H9 (cell line): ENCODE measurements around the gene INTS3. TPM values are rescaled to one million over a fixed set of nuclear protein-coding genes. Genes with fewer than 3 reads are reported as not detected.

Experiments used
- DNase-seq: peaks from one replicate; pipeline ENCODE4 v3.0.0-alpha.2; 2017
- H2AFZ ChIP-seq: one replicate; pipeline ENCODE4 v1.6.1; 2013; ENCODE audit warnings: mild to moderate bottlenecking, low read length, control low read depth, moderate library complexity
- H2AK5ac ChIP-seq: 2 replicates; pipeline ENCODE4 v1.6.1; 2013; ENCODE audit warnings: low read length, control low read depth, mixed read lengths; ENCODE audit not compliant: insufficient read length
- H2BK120ac ChIP-seq: one replicate; pipeline ENCODE4 v1.6.1; 2013; ENCODE audit warnings: low read depth, mild to moderate bottlenecking, low read length, control low read depth, inconsistent platforms; ENCODE audit not compliant: poor library complexity, severe bottlenecking
- H2BK12ac ChIP-seq: 2 replicates; pipeline ENCODE4 v1.6.1; 2013; ENCODE audit warnings: low read length, control low read depth, mixed read lengths, low read depth; ENCODE audit not compliant: insufficient read length
- H2BK15ac ChIP-seq: 2 replicates; pipeline ENCODE4 v1.6.1; 2013; ENCODE audit warnings: low read depth, low read length, control low read depth
- H2BK20ac ChIP-seq: one replicate; pipeline ENCODE4 v1.6.1; 2013; ENCODE audit warnings: low read depth, mild to moderate bottlenecking, low read length, control low read depth, inconsistent platforms; ENCODE audit not compliant: poor library complexity, severe bottlenecking
- H2BK5ac ChIP-seq: 2 replicates; pipeline ENCODE4 v1.6.1; 2013; ENCODE audit warnings: low read length, control low read depth, mixed read lengths; ENCODE audit not compliant: insufficient read length
- H3K14ac ChIP-seq: 2 replicates; pipeline ENCODE4 v1.6.1; 2013; ENCODE audit warnings: low read length, control low read depth; ENCODE audit not compliant: insufficient read depth
- H3K18ac ChIP-seq: 2 replicates; pipeline ENCODE4 v1.6.1; 2013; ENCODE audit warnings: low read depth, mild to moderate bottlenecking, mixed read lengths, low read length, control low read depth; ENCODE audit not compliant: insufficient read length
- H3K23ac ChIP-seq: 2 replicates; pipeline ENCODE4 v1.6.1; 2013; ENCODE audit warnings: low read length, control low read depth, mixed read lengths, low read depth; ENCODE audit not compliant: insufficient read length
- H3K23me2 ChIP-seq: 2 replicates; pipeline ENCODE4 v1.6.1; 2013; ENCODE audit warnings: low read depth, mild to moderate bottlenecking, mixed read lengths, low read length, control low read depth; ENCODE audit not compliant: insufficient read length, poor library complexity, severe bottlenecking
- H3K27ac ChIP-seq: 2 replicates; pipeline ENCODE4 v1.5.1; 2013; ENCODE audit warnings: low read length, control low read depth, mixed read lengths, low read depth; ENCODE audit not compliant: insufficient read length
- H3K27me3 ChIP-seq: 2 replicates; pipeline ENCODE4 v1.6.1; 2013; ENCODE audit warnings: low read length, control low read depth, inconsistent platforms; ENCODE audit not compliant: insufficient read depth
- H3K4ac ChIP-seq: 2 replicates; pipeline ENCODE4 v1.6.1; 2013; ENCODE audit warnings: low read depth, mild to moderate bottlenecking, control low read depth, inconsistent platforms, low read length, moderate library complexity
- H3K4me1 ChIP-seq: 2 replicates; pipeline ENCODE4 v1.6.1; 2013; ENCODE audit warnings: low read length, control low read depth, inconsistent platforms; ENCODE audit not compliant: insufficient read depth
- H3K4me2 ChIP-seq: 2 replicates; pipeline ENCODE4 v1.6.1; 2013; ENCODE audit warnings: low read length, control low read depth, mixed read lengths; ENCODE audit not compliant: insufficient read length, insufficient read depth
- H3K56ac ChIP-seq: 2 replicates; pipeline ENCODE4 v1.6.1; 2013; ENCODE audit warnings: low read depth, mild to moderate bottlenecking, mixed read lengths, low read length, control low read depth; ENCODE audit not compliant: insufficient read length
- H3K79me1 ChIP-seq: 2 replicates; pipeline ENCODE4 v1.6.1; 2013; ENCODE audit warnings: low read depth, mild to moderate bottlenecking, moderate library complexity, low read length, control low read depth, inconsistent platforms; ENCODE audit not compliant: insufficient read depth, poor library complexity, severe bottlenecking
- H3K79me2 ChIP-seq: 2 replicates; pipeline ENCODE4 v1.6.1; 2013; ENCODE audit warnings: low read length, control low read depth, inconsistent platforms; ENCODE audit not compliant: insufficient read depth
- H3K9ac ChIP-seq: 2 replicates; pipeline ENCODE4 v1.6.1; 2013; ENCODE audit warnings: low read length, control low read depth, mixed read lengths; ENCODE audit not compliant: insufficient read length; ENCODE audit errors: extremely low read depth
- H3K9me3 ChIP-seq: one replicate; pipeline ENCODE4 v1.6.1; 2013; ENCODE audit warnings: low read depth, low read length, inconsistent platforms; ENCODE audit not compliant: control insufficient read depth
- H3T11ph ChIP-seq: one replicate; pipeline ENCODE4 v1.6.1; 2013; ENCODE audit warnings: mild to moderate bottlenecking, low read length, control low read depth, inconsistent platforms
- H4K20me1 ChIP-seq: one replicate; pipeline ENCODE4 v1.6.1; 2013; ENCODE audit not compliant: control insufficient read depth, insufficient read length, insufficient read depth
- H4K5ac ChIP-seq: 2 replicates; pipeline ENCODE4 v1.6.1; 2013; ENCODE audit warnings: low read depth, mild to moderate bottlenecking, mixed read lengths, low read length, control low read depth; ENCODE audit not compliant: insufficient read length
- H4K8ac ChIP-seq: replicated peaks from 2 replicates; pipeline ENCODE4 v1.6.1; 2013; ENCODE audit warnings: low read length, control low read depth, mixed read lengths, low read depth; ENCODE audit not compliant: insufficient read length
- H4K91ac ChIP-seq: 2 replicates; pipeline ENCODE4 v1.6.1; 2013; ENCODE audit warnings: low read depth, mild to moderate bottlenecking, moderate library complexity, mixed read lengths, low read length, control low read depth; ENCODE audit not compliant: insufficient read length
- H3K27ac Mint-ChIP-seq, 3 experiments: 2 replicates in 2 of 3; 3 replicates in 1 of 3; pipeline ENCODE4 v1.8.0; 2020 to 2021; ENCODE audit warnings: mixed read lengths in 3 of 3, mild to moderate bottlenecking in 1 of 3, moderate library complexity in 1 of 3
- H3K27me3 Mint-ChIP-seq: 2 replicates; pipeline ENCODE4 v1.8.0; 2021; ENCODE audit warnings: low read depth, mild to moderate bottlenecking, moderate library complexity, mixed read lengths
- H3K36me3 Mint-ChIP-seq, 3 experiments: 2 replicates in 2 of 3; 3 replicates in 1 of 3; pipeline ENCODE4 v1.8.0; 2020 to 2021; ENCODE audit warnings: low read depth in 3 of 3, mixed read lengths in 3 of 3; ENCODE audit not compliant: insufficient read depth in 1 of 3
- H3K4me1 Mint-ChIP-seq, 2 experiments: 2 replicates each; pipeline ENCODE4 v1.8.0; 2020; ENCODE audit warnings: mixed read lengths in 2 of 2
- H3K4me3 Mint-ChIP-seq, 2 experiments: 2 replicates in 1 of 2; 3 replicates in 1 of 2; pipeline ENCODE4 v1.8.0; 2020 to 2021; ENCODE audit warnings: mild to moderate bottlenecking in 2 of 2, mixed read lengths in 2 of 2, moderate library complexity in 1 of 2
- H3K9me3 Mint-ChIP-seq, 2 experiments: 2 replicates in 1 of 2; 3 replicates in 1 of 2; pipeline ENCODE4 v1.8.0; 2020; ENCODE audit warnings: mild to moderate bottlenecking in 2 of 2, mixed read lengths in 2 of 2, moderate library complexity in 1 of 2
- WGBS: extraction: QIAGEN DNeasy Blood & Tissue Kit; methylation state at CpG from one replicate; pipeline ENCODE4 v1.1.7; 2013; ENCODE audit warnings: missing lambda C conversion rate, low lambda C conversion rate, mixed read lengths; ENCODE audit not compliant: insufficient read length; ENCODE audit errors: extremely low coverage; 5-methylcytosine and 5-hydroxymethylcytosine counted together
- microRNA-seq: library from miRNA; unstranded; fragments of <30 nt; microRNA quantifications from one replicate; pipeline ENCODE4, GENCODE V29; 2020; ENCODE audit warnings: borderline microRNAs expressed
- total RNA-seq: library from RNA; stranded (reverse); gene quantifications from 2 replicates; pipeline ENCODE4 v1.2.1, GENCODE V29; 2021
- TF ChIP-seq, protein P1 (sequence below): fragments of 200-600 bp; sonication (generic); conservative IDR thresholded peaks from 3 replicates; pipeline ENCODE4 v1.8.0; 2021; ENCODE audit warnings: antibody characterized with exemption, mild to moderate bottlenecking

The INTS3 gene
- total RNA-seq, 1 experiment from 2014 or later, result 67.1 TPM

DNA sequence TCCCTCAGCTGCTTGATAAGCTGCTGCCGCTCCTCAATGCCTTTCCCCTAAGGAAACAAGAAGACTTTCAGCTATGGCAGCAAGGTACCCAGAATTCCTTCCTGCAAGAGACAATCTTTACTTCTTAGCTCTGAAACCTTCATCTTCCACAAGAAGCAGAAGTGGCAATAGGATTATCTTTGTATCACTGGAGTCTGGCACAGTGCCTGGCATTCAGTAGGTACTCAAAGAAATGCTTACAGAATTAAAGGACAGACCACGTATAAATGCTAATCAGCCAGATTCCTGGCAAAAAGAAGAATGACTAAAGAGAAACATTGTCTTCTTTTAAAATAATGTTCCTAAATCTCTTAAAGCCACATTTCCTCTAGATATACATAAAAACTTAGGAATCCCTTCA, 91.0 kb downstream of the INTS3 start:
- TF ChIP-seq, protein P1, sequence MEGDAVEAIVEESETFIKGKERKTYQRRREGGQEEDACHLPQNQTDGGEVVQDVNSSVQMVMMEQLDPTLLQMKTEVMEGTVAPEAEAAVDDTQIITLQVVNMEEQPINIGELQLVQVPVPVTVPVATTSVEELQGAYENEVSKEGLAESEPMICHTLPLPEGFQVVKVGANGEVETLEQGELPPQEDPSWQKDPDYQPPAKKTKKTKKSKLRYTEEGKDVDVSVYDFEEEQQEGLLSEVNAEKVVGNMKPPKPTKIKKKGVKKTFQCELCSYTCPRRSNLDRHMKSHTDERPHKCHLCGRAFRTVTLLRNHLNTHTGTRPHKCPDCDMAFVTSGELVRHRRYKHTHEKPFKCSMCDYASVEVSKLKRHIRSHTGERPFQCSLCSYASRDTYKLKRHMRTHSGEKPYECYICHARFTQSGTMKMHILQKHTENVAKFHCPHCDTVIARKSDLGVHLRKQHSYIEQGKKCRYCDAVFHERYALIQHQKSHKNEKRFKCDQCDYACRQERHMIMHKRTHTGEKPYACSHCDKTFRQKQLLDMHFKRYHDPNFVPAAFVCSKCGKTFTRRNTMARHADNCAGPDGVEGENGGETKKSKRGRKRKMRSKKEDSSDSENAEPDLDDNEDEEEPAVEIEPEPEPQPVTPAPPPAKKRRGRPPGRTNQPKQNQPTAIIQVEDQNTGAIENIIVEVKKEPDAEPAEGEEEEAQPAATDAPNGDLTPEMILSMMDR, result no peak

More for the DNA sequence above, 91.0 kb downstream of the INTS3 start:
- Histone ChIP-seq H3K79me2 (no peaks in the 10 kb centered on the region), H3K27me3 (no peaks in the 10 kb centered on the region), H4K20me1 (no peaks in the 10 kb centered on the region), H2AFZ (no peak overlapping the region), H4K8ac (no peak overlapping the region), H2BK15ac (no peak overlapping the region), H3K79me1 (no peaks in the 10 kb centered on the region), H2BK120ac (no peak overlapping the region), H3K18ac (no peak overlapping the region), H3K4ac (no peak overlapping the region), H2BK20ac (no peak overlapping the region), H4K91ac (no peak overlapping the region), H3K9me3 (no peaks in the 10 kb centered on the region), H3K4me2 (no peak overlapping the region), H3K4me1 (no peaks in the 10 kb centered on the region), H4K5ac (no peak overlapping the region), H3K56ac (no peak overlapping the region), H3K9ac (no peak overlapping the region), H3K27ac (no peak overlapping the region), H3K14ac (no peak overlapping the region), H2BK5ac (no peak overlapping the region), H2AK5ac (no peak overlapping the region), H3K23me2 (no peaks in the 10 kb centered on the region), H3T11ph (no peak overlapping the region), H2BK12ac (no peak overlapping the region), H3K23ac (no peak overlapping the region)
- Mint-ChIP-seq H3K36me3 (peaks cover 30 to 58% (median 50%) of the 10 kb centered on the region in 3 experiments), H3K27ac (no peak overlapping the region), H3K27me3 (no peaks in the 10 kb centered on the region), H3K9me3 (no peaks in the 10 kb centered on the region), H3K4me1 (no peaks in the 10 kb centered on the region), H3K4me3 (no peak overlapping the region)
- no CpG with 5 or more reads among the region's 2 CpGs for WGBS
- no peak for DNase-seq

Small RNAs within 50 kb of the gene (microRNA-seq; reads per million reads assigned to microRNA genes)
- gene MIR8083, result not detected

Other genes with a start within 250 kb of the INTS3 start
- gene S100A6, start 192.1 kb upstream of the INTS3 start, total RNA-seq, result not detected in 2 replicates
- not detected in 2 replicates for gene S100A5, start 187.1 kb upstream of the INTS3 start, total RNA-seq
- gene S100A4, start 182.2 kb upstream of the INTS3 start, total RNA-seq, result 9.0 and 9.3 TPM in 2 replicates
- gene S100A3, start 178.8 kb upstream of the INTS3 start, total RNA-seq, result not detected in 2 replicates
- gene S100A2, start 162.2 kb upstream of the INTS3 start, total RNA-seq, result 0.57 and 0.92 TPM in 2 replicates
- gene S100A16, start 114.9 kb upstream of the INTS3 start, total RNA-seq, result 8.0 and 8.2 TPM in 2 replicates
- gene S100A14, start 111.7 kb upstream of the INTS3 start, total RNA-seq, result 0.63 and 0.66 TPM in 2 replicates
- gene S100A13, start 100.5 kb upstream of the INTS3 start, total RNA-seq, result 55.0 and 64.5 TPM in 2 replicates
- 1.1 TPM in 1 of 2 replicates, not detected in the other for gene S100A1, start 99.6 kb upstream of the INTS3 start, total RNA-seq
- gene CHTOP, start 94.0 kb upstream of the INTS3 start, total RNA-seq, result 126 and 129 TPM in 2 replicates
- 29.0 and 29.5 TPM in 2 replicates for gene SNAPIN, start 69.3 kb upstream of the INTS3 start, total RNA-seq
- 357 and 362 TPM in 2 replicates for gene ILF2, start 57.1 kb upstream of the INTS3 start, total RNA-seq
- 8.6 and 8.9 TPM in 2 replicates for gene NPR1, start 49.4 kb upstream of the INTS3 start, total RNA-seq
- gene SLC27A3, start 47.4 kb downstream of the INTS3 start, total RNA-seq, result 42.0 and 45.3 TPM in 2 replicates
- gene GATAD2B, start 194.9 kb downstream of the INTS3 start, total RNA-seq, result 37.0 and 44.1 TPM in 2 replicates
- gene DENND4B, start 218.7 kb downstream of the INTS3 start, total RNA-seq, result 82.8 and 84.6 TPM in 2 replicates
- 44.7 and 45.7 TPM in 2 replicates for gene CRTC2, start 230.6 kb downstream of the INTS3 start, total RNA-seq
- gene SLC39A1, start 235.5 kb downstream of the INTS3 start, total RNA-seq, result 161 and 170 TPM in 2 replicates
- 27.6 and 27.7 TPM in 2 replicates for gene CREB3L4, start 239.9 kb downstream of the INTS3 start, total RNA-seq
- gene JTB, start 249.6 kb downstream of the INTS3 start, total RNA-seq, result 85.0 and 85.4 TPM in 2 replicates